DND-41 (cell line): ENCODE measurements around the gene TMX1.

ENCODE experiments used
- EZH2 ChIP-seq: IDR thresholded peaks from 3 replicates; pipeline ENCODE4 v1.6.1; 2012; ENCODE audit warnings: borderline replicate concordance, low read depth, mild to moderate bottlenecking, moderate library complexity, low read length, inconsistent platforms; ENCODE audit not compliant: severe bottlenecking
- TF ChIP-seq, protein P1 (sequence below): IDR thresholded peaks from 2 replicates; pipeline ENCODE4 v1.5.1; 2012; ENCODE audit warnings: borderline replicate concordance, low read length, moderate library complexity, mild to moderate bottlenecking; ENCODE audit not compliant: poor library complexity, severe bottlenecking; ENCODE audit errors: extremely low read depth

- TF ChIP-seq, protein P1, sequence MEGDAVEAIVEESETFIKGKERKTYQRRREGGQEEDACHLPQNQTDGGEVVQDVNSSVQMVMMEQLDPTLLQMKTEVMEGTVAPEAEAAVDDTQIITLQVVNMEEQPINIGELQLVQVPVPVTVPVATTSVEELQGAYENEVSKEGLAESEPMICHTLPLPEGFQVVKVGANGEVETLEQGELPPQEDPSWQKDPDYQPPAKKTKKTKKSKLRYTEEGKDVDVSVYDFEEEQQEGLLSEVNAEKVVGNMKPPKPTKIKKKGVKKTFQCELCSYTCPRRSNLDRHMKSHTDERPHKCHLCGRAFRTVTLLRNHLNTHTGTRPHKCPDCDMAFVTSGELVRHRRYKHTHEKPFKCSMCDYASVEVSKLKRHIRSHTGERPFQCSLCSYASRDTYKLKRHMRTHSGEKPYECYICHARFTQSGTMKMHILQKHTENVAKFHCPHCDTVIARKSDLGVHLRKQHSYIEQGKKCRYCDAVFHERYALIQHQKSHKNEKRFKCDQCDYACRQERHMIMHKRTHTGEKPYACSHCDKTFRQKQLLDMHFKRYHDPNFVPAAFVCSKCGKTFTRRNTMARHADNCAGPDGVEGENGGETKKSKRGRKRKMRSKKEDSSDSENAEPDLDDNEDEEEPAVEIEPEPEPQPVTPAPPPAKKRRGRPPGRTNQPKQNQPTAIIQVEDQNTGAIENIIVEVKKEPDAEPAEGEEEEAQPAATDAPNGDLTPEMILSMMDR = no peak
- no peak for TF ChIP-seq EZH2
These were observed 42.5 kb downstream of the TMX1 start for GRCh38 chr14:51282517-51282916.
